Measurements from ENCODE around the gene RGS2. TPM values are rescaled to one million over a fixed set of nuclear protein-coding genes. Genes with fewer than 3 reads are reported as not detected.

RGS2 gene
- total and polyA plus RNA-seq, 9 of the 15 experiments (the other 6 are each of a cell fraction or from before 2014, with no cell fraction given) = 2.5 to 5.4 (median 3.8) TPM

- TF ChIP-seq E4F1 (CRISPR knock-in tag; IDR thresholded peaks at IDR 0.05; ENCODE audit: borderline replicate concordance) = no peak
- TF ChIP-seq HNRNPH1 (optimal IDR thresholded peaks at IDR 0.05; ENCODE audit: low read depth, low read length) = no peak
- TF ChIP-seq ZHX1 (conservative IDR thresholded peaks at IDR 0.05; ENCODE audit: low read length) = 0 out of 2 replicates have a peak, but pooled peaks have one; percentile 23
- TF ChIP-seq PHF8 (IDR thresholded peaks at IDR 0.05; ENCODE audit: borderline replicate concordance, low read length) = peak; percentile 94
- no peak for TF ChIP-seq IRF2 (CRISPR knock-in tag; IDR thresholded peaks at IDR 0.05)
- TF ChIP-seq UBTF (IDR thresholded peaks at IDR 0.05; ENCODE audit: borderline replicate concordance in 1 of 2, low read depth in 2 of 2, low read length in 2 of 2) = no peak; a peak in 1 of 4 replicates
- TF ChIP-seq ZFPM2 (CRISPR knock-in tag; IDR thresholded peaks at IDR 0.05) = no peak
- no peak for TF ChIP-seq ZBTB9 (CRISPR knock-in tag; IDR thresholded peaks at IDR 0.05)
- TF ChIP-seq MYC (IDR thresholded peaks at IDR 0.05; ENCODE audit: low read depth, low read length) = no peak
- no peak for TF ChIP-seq MYC (CRISPR knock-in tag; IDR thresholded peaks at IDR 0.05; ENCODE audit: borderline replicate concordance, low read depth)
- no peak; the same call in 1 of the 2 replicates for TF ChIP-seq ILF3 (IDR thresholded peaks at IDR 0.05; ENCODE audit: borderline replicate concordance)
- no peak for TF ChIP-seq SRSF3 (IDR thresholded peaks at IDR 0.05; ENCODE audit: insufficient read depth, low read length)
- no peak for TF ChIP-seq PTBP1 (IDR thresholded peaks at IDR 0.05; ENCODE audit: low read depth, low read length)
- TF ChIP-seq SNRNP70 (optimal IDR thresholded peaks at IDR 0.05; ENCODE audit: low read depth, low read length) = no peak
- TF ChIP-seq HNRNPK (IDR thresholded peaks at IDR 0.05; ENCODE audit: low read depth, low read length, poor library complexity, severe bottlenecking) = no peak
- no peak for TF ChIP-seq CHD1 (IDR thresholded peaks at IDR 0.05; ENCODE audit: low read length)
- TF ChIP-seq RUNX1 (IDR thresholded peaks at IDR 0.05; ENCODE audit: low read depth) = no peak
- no peak; the same call in 1 of the 2 replicates for TF ChIP-seq KAT7 (CRISPR knock-in tag; IDR thresholded peaks at IDR 0.05; ENCODE audit: borderline replicate concordance)
These were observed at the start of gene RGS2 (continued) for GRCh38 chr1:192808518-192809306.
